HuH-7 (cell line): Measurements from ENCODE around the gene POLD4.

Source experiments
- DNase-seq: peaks from one replicate; pipeline ENCODE4 v3.0.0; 2011; ENCODE audit warnings: low spot score

Gene POLD4

GRCh38 chr11:67370351-67371076 is 17.2 kb upstream of the POLD4 start:
- no peak for DNase-seq

- no peak for DNase-seq
These were observed 16.5 kb upstream of the POLD4 start for GRCh38 chr11:67369801-67370284.

- DNase-seq = no peak
These were observed 15.9 kb upstream of the POLD4 start for GRCh38 chr11:67369275-67369674.

- DNase-seq = no peak
These were observed 15.3 kb upstream of the POLD4 start for GRCh38 chr11:67368621-67369020.

DNA sequence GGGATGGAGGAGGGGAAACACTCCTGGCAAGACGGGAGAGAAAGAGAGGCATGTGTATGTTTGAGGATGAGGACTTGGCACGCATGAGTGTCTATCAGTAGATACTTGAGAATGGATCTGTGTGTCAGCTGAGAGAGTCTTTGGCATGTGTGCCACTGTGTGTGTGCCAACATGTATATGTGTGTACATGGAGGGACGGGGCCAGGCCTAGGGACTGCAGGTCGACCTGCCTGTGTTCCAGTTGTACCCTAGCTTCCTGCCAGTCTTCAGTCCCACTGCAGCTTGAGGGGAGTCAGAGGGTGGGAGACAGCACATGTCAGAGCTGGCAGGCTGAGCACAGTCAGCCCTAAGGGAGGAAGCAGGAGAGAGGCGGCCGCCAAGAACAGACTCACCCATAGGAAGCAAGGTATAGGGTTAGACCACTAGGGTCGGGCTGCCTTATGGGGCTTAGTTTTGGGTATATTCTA is 14.4 kb upstream of the POLD4 start:
- DNase-seq = no peak

DNA sequence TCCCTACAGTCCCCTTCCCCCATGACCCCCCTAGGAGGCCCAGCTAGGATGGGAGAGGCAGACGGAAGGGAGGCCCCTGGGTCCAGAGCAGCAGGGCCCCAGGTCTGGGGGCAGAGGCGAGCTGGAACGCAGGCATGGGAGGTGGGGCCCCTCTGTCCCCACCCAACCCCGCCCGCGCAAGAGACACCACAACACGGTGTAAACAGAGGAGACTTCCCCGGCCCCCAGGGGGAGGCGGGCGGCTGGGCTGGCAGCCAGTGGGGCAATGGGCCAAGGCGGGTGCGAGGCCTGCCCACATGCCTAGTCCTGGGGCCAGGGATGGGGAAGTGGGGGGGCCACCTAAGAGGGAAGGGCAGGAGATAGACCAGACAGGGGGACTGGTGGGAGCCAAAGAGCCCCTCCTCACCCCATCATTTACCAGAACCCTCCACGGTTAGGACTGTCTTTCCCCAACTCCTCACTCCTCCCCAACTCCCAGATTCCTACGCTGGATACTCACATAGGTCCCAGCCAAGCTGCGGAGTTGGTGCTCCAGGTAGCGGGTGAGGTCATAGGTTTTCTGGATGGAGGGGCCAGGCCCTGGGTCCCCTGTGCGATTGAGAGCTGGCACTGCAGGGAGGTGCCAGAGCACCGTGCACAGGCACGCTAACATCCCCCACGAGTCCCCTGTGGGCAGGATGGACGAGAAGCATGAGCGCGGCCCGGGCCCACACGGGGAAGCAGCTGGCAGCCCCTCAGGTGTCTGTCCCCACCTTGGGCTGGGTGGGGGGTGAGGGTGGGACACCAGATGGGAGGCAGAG is 13.8 kb upstream of the POLD4 start:
- DNase-seq = no peak

DNA sequence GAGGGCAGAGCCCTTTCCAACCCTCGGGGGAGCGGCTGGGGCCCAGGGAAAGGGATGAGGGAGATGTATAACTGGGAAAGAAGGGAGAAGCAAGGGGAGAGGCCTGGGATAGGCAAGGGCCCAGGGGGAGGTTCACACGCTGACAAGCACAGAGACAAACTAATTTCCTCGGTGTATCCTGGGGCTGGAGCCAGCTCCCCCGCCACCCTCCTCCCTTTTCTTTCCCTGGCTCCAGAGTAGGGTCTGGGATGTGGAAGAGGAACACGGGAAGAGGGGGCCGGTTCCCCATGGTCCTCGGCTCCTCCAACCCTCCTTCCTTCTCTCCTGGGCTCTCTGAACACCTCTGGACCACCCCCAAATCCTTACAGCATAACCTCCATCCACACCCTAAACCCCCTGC is 13.2 kb upstream of the POLD4 start:
- no peak for DNase-seq

DNA sequence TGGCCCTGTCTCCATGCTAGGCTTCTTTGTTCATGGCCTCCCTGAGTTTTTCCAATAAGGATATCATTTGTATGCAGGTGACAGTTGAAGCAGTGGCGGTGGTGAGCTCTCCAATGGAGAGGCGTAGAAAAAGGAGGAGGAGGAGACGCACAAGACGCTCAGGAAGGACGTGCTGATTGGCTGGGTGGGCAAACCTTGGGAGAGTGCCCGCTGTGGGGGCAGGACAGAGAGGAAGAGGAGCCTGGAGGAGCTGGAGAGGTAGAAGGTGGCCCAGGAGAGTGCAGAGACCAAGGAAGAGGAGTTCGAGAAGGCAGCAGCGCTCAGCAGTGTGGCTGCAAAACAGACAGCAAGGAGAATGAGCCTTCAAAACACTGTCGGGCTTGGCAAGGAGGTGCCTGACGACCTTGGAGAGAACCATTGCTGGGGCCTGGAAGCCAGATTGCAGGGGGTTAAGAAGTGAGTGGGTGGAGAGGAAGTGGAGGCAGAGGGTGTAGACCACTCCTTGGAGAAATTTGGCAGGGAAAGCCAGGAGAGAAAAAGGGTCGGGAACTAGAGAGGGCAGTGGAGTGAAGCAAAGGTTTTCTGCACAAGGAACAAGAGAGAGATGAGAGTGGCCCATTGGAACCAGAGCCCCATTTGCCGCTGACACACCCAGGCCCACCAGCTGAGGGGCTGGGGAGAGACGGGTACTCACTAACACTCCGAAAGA is 12.5 kb upstream of the POLD4 start:
- no peak for DNase-seq

GRCh38 chr11:67364783-67365722 is 11.7 kb upstream of the POLD4 start:
- no peak for DNase-seq

GRCh38 chr11:67364169-67364568 is 10.8 kb upstream of the POLD4 start:
- no peak for DNase-seq

DNA sequence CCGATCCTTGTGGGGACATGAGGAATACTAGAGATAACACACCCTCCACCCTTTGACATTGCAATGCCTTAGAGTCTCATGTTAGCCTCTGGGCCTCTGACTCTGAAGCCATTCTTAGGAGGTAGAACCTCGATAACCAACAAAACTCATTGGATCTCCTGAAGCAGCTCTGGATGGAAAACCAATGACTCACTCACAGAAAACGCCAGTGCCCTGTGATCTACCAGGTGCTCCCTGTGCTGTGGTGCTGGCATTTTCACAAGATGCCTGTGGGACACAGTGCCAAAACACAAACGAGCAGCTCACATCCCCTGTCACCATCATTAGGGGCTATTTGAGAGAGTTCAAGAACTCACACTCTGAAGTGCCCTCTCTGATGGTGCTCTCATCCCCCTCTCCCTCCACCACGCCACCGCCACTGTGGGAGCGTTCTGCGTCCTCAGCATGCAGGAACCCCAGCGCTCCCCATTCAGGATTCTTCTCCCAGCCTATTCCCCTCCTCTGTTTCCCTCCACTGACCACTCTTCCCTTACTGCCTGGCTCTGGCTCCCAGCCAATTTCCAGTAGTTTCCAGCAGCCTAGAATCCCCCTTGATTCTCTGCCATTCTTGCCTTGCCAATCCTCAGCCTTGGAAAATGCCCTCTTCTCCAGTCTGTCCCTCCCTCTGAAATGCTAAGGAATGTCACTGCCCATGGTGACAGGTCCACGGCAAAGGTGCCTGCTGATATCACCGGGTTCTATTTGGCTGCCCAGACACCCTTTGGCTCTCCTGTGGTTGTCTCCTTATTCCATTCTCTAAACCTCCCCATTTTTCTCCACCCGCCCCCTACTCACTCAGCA is 4.7 kb upstream of the POLD4 start:
- no peak for DNase-seq

DNA sequence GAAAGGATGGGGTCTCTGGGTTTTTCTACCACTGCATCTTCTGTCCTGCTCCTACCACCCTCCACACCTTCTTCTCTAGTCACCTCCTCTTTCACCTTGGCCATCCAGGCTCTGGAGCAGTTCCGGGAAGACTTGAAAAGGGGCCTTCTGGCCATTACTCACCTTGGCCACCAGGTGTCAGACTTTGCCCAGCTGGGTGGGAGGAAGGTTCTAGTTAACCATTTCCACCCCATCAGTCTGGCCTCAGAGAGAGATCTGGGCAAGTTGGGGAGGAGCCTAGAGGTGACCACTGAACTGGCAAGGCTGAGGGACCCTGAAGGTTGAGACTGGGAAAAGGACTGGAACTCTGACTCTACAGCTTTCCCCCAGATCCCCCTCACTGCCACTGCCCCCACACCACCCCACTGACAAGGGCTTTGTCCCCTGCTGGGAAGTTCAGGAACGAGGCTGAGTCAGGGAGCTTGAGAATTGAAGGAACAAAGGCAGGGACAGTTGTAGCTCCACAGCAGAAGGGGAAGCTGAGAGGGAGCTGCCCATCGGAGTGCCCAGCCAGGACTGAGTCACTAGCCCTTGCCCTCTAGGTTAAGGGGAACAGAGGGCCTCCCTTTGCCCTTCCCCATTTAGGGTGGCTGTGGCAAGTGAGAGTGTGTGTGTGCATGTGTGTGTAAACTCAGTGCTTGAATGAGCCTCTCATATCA is 3.7 kb upstream of the POLD4 start:
- peak; percentile 100 for DNase-seq

DNA sequence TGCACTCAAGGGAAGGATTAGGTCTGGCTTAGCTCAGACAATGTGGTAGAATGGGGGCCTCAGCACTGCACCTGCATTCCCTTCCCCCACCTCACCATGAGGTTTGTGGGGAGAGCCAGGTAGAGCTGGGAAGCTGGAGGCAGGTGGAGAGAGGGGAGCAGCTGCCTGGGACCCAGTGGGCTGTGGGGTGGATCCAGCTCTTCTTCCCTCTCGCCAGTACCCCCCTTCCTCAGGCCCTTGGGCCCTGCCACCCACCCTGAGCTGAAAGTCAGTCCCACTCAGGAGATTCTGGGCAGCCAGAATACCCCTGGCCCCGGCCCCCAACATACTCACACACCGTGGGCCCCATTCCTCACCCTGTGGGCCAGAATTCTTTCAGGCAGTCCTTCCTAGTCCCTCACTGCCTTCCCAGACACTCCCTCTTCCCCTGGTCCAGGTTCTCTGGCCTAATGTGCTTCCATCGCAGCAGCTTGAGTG is 3.1 kb upstream of the POLD4 start:
- DNase-seq = no peak

- no peak for DNase-seq
These were observed 2.5 kb upstream of the POLD4 start for GRCh38 chr11:67355794-67356386.

- DNase-seq = no peak
These were observed 1.9 kb upstream of the POLD4 start for GRCh38 chr11:67355023-67355793.

DNA sequence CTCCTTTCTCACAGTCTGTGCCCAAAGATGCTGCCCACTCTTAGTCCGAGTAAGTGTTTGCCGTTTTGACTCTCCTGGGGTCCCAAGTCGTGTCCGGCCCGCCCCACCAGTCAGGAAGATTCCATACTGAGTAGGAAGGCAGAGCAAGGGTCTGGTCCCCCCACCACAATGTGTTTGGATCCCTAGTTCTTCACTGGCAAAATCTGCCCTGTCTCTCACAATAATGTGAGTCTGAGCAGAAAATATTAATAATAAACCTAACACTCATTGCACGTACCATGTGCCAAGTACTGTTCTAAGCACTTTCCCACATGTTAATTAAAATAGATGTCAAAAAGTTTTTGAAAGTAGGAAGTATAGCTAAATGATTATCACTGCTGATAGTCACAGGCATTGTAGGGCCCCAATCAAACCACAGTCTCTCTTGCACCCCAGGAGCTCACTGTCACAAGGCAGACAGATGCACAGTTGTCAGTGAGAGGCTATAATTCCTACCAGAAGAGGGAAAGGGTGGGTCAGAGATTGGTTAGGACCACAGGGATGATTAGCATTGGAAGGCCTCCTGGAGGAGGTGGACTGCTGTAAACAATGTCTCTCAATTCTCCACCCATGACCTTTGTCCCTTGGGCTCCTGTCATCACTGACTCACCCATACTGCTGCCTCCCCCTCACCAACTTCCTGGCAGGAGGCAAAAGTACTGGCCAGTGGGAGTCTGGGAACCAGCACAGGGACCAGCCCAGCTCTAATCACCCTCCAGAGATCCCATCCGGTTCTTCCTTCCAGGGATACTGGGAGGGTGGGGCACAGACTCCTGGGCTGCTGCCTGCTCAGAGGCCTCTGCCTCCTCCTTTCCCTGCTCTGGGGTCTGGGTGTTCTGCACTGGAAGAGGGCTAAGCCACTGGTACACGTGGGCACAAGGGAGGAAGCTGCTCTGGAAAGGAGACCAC is 1.0 kb upstream of the POLD4 start:
- peak; percentile 100 for DNase-seq

GRCh38 chr11:67352546-67353316 is 615 bp downstream of the POLD4 start:
- no peak for DNase-seq
